DMS153 treated with DMSO at 0.1 percent for 48 hours (cell line): ENCODE results near the gene NR2F1.

Source experiments
- DNase-seq: peaks from one replicate; lab custom pipeline; 2025; ENCODE audit not compliant: unreplicated experiment; lab: John Stamatoyannopoulos, UW

The NR2F1 gene

DNA sequence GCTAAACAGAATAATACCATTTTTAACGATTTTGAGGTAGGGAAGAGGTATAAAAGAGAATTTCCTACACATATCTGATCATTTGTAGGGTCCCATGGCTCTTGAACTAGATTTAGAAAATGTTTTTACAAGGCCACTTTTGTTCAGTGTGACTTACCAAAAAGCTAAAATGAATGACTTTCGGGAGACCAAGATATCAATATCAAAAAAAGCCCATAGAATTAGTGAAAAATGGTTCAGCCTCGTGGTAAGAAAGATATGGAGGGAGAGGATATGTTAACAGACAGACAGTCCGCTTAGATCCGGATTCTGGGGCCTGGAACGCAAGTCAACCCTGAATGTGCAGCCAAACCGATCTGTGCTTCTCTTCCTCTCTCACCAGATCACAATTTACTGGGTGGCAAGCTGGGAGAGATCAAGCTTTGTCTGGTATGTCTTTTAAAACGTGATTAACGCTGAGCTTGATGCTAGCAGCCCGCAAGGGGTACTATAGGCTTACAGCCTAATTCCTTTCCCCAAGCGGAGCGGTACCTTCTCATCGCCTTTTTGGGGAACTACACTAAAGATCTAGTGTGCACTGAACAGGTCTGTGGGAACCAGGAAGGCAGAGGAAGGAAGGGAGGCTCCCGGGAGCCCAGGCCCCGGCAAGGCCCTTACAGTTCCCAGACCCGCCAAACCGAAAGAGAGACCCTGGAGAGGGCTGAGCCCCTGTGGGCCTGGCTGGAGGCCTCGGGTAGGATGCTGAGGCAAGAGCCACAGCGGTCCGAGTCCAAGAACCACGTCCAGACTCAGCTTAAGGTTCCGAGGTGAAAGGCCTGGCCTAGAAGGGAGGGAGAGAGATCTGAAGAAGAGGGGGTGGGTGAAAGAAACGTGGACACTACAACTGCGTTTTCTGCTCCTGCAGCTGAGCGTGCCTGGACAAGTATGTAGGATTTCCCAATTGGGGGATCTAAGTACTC is 4.9 kb upstream of the NR2F1 start:
- DNase-seq, result no peak

DNA sequence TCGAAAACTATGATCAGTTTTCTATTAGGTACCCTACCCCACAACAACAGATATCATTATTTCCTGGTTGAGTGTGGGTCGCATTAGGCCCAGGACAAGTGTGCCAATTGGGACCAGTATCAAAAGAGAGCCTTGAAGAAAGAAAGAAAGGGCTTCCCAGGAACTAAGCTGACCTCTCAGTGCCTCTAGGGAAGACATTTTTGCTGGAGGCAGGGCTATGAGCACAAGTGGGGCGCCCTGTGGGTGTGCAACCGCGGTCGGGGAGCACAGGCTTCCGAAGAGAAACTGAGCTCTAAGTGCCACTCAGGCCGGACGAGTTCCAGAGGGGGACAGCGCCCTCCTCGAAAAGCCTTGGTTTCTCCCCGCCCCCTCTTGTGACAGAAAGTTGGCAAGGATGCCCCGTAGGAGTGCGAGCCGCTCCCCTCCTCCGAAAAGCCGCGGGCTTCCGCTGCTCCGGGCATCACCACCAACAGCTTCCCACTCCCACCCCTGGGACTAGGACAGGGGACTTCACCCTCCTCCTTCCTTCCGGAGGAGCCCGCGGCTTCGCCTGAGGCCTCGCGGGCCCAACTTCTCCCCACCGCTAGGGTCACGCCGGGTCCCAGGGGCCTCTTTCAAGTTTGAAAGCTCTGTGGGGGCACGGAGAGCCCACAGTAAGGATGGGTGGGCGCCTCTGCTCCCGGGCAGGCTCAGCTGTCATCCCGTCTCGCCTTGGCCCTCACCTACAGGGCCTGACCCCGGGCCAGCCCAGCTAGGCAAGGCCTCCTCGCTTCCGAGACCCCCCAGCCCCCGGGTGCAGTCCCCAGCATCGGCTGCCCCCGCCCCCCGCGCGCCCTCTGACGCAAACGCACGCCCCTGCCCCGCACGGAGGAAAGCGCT is 4.0 kb upstream of the NR2F1 start:
- no peak for DNase-seq

DNA sequence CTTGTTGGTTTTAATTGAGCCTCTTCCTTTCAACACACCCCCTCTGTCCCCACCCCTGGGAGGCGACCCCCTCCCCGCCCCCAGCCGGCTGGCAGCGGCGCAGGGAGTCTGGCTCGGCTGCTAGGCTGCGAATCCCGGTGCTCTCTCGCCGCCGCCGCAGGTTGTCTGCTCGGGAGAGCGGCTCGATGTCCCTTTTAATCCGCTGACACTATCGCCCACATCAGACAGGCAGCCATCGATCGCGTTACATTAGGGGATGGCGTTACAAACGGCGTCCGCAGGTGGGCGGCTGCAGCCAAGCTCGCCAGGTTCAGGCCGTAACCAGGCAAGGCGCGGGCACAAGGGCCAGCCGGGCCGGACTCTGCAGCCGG is 3.3 kb upstream of the NR2F1 start:
- DNase-seq, result no peak

DNA sequence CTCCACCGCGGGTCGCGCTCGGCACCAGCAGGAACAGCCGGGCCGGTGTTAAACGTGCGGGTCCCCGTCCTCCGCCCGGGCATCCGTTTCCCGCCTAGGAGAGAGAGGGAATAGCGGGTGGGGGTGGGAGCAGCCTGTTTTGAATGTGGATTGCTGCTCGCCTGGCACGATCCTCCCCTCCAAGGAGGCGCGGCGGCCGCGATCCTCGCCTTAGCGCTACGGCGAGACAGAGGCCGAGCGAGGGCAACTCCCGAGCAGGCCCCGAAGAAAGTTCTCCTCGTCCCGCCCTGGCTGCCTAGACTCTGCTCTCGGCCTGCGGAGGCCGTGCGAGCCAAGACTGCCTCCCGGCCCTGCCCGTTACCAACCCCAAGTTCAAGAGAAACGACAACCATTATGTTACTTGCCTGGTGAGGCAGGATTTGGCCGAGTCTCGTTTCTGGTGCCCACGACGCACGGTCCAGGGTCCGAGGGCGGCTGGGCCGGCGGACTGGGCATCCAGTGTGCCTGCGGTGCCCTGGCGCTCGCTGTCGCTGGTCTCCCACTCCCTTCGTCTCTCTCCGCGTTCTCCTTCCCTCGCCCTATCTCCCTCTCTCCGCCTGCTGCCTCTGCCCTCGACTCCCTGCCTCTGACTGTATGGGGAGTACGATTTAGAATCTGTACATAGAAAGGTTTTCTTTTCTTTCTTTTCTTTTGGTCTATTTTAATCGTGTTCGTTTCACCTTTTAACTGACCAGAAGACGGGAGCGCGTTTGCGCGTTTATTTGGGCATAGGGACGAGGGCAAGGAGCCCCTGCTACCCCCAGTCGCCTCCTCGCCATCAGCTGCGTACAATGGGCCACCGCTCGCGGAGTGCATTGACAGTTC is 2.7 kb upstream of the NR2F1 start:
- no peak for DNase-seq

DNA sequence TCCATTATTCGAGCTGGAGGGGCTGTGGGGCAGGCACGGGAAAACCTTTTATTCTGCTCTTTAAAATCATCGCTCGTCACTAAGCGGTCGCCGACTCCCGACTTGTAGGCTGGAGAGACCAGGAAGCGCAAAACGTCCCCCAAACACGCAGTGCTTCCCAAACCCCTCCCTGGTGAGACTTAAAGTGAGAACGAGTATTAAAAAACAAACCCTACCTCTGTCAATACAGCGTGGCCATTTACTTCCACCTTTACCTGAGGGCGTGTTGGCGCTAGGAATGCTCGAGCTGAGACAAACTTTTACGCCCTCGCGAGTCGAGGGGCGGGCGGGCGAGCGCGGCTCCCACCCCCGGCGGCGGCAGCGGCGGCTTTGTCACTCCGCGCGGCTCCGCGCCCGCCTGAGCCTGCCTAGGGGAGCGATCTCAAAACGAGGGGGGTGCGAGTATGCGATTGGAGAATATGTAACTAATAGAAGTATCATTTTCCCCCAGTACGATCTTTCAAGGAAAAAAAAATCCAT is 2.0 kb upstream of the NR2F1 start, which contains the start of gene NR2F1-AS1:
Gene NR2F1-AS1, minus strand, starts transcription at position 293 of the 519 bp plus-strand sequence.
- no peak for DNase-seq

DNA sequence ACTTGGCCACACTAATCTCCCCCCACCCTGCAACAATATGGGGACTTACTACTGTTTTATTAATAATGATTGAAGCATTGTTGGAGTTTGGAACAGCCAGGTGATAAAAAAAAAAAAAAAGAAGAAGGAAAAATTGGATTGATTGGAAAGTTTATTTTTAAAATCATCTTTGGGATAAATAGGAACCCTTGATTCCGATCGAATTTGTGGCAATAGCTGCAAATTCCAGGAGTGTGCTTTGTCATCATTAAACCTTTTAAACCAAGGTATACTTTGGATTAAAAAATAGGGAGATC is 907 bp upstream of the NR2F1 start:
- no peak for DNase-seq

DNA sequence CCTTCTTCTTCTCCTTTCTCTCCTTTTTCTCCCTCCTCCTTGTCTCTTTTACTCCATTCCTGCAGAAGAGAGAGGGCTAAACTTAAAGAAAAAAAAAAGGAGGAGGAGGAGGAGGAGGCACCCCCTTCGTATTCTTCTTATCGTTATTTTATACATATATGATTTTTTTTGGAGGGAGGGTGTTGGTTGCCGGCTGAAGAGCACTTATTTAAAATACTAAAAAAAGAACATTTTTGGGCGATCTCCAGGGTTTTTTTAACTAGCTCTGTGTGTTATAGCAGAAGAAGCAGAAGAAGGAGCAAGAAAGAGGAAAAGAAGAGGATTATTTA is 381 bp downstream of the NR2F1 start:
- no peak for DNase-seq

DNA sequence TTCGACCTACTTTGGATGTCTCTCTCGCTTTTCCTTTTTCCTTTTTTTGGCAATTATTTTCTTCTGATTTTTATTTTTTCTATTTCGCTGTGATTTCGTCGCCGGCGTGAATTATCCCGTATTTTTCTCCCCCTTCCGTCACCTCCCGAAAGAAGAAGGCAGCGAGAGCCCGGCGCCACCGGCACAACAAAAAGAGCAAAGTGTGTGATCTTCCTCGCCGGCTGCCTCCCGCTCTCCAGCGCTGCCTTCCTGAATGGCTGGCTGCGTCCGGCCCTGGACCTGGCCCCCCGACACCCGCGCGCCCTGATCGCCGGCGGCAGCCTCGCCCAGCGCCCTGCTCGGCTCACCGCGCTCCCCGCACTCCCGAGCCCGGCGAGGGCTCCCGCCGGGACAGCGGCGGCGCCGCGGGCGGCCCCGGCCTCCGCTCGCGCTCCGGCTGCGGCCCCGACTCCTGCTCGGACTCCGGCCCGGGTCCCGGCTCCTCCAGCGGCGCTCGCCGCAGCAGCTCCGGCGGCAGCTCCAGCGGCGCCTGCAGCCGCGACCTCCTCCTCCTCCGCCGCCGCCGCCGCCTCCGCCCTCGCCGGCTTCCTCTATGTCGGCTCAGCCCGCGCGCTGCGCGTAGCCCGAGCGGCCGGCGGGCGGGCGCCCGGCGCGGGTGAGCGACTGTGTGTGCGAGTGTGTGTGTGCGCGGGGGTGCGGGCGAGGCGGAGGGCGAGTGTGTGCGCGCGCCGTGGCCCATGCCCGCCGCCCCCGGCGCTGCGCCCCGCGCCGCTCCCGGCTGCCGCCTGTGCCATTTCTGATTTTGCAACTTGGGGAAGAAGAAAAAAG is 960 bp downstream of the NR2F1 start:
- DNase-seq, result no peak

DNA sequence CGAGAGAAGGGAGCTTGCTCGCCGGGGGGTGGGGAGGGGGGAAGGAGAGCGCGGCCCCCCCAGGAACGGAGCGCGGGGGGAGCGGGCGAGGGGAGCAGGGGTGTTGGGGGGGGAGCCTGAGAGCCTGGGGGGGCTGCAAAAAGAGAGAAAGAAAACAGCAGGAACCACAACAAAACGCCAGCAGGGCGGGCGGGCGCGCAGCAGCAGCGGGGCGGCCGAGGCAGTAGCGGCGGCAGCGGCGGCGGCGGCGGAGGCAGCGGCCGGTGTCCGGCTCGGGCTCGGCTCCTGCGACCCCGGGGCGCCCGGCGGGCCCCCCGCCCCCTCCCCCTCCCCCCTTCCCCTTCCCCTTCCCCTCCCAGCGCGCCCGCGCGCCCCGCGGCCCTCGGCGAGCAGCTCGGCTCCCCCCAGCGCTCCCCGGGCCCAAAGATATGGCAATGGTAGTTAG is 1.6 kb downstream of the NR2F1 start:
- DNase-seq, result no peak

DNA sequence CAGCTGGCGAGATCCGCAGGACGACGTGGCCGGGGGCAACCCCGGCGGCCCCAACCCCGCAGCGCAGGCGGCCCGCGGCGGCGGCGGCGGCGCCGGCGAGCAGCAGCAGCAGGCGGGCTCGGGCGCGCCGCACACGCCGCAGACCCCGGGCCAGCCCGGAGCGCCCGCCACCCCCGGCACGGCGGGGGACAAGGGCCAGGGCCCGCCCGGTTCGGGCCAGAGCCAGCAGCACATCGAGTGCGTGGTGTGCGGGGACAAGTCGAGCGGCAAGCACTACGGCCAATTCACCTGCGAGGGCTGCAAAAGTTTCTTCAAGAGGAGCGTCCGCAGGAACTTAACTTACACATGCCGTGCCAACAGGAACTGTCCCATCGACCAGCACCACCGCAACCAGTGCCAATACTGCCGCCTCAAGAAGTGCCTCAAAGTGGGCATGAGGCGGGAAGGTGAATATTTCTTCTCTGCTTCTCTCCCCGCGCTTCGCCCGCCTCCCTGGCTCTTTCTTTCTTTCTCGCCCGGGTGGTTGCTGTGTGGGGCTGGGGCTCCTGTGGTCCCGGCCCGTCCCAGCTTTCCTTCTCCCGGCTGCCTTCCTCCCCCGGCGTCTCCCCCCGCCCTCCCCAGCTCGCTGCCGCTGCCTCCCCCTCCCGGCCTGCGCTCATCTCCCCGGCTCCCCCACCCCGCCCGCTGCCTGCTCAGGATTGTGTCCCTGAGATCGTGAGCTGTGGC is 2.2 kb downstream of the NR2F1 start:
- no peak for DNase-seq

DNA sequence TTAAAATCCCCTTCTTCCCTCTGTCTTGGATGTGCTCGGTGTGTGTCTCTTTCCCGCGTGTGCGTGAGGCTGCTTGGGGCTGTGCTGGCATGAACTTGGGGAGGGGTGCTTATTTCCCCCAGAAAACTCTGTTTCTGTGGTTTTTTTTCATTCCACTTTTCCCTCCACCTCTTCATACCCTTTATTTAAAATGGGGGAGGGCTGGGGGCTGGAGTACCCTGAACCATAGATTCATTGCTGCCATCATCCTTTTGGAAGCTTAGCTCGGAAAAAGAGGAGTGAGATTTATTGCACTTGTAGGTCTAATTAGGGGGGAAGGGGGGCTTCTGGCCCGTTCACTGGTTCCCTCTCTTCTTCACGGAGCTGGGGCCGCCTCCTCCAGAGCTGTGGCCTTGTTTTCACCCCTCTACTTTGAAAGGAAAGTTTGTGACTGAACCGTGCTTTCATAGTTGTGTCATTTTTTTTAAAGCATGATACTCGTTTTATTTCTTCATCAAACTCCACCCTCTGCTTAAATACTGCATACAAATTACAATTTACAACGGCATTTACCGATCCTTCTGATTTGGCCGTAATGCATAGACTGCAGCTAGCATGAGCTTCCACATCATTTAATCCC is 2.9 kb downstream of the NR2F1 start:
- no peak for DNase-seq

DNA sequence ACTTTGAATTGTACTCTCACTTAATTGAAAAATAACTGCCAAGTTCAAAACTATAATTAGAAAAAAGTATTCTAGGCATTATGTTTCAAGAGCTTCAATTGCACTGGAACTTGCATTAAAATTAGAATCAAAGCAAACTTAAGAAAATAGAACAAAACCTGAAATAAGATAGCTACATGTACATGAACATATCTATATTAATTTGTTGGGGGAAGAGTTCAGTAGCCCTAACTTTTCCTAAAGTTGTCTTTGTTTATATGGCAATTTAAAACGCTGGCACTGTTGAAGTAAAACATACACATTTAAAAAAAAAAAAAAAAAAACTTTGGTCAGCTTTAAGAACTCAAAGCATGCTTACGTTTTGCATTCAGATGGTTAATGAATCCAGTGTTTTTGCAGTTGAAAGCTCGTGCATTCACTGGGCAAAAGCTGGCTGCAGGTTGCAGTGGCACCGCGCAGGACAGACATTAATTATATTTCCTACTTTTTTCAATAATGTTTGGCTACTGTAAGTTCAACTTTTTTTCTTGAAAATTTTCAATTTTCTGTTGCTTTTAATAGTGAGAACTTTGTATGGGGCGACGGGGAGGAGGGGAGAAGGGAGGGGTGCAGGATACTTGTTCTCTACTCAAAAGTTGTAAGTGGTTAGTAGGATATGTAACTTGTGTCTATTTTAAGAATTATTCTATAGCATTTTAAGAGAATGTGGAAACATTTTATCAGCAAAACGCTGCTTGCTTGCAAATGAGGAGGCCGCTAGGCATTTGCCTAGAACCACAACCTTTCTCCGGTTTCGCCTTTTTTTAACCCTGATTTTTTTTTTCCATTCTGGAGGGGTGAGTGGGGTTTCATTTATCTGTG is 3.9 kb downstream of the NR2F1 start:
- DNase-seq, result no peak

DNA sequence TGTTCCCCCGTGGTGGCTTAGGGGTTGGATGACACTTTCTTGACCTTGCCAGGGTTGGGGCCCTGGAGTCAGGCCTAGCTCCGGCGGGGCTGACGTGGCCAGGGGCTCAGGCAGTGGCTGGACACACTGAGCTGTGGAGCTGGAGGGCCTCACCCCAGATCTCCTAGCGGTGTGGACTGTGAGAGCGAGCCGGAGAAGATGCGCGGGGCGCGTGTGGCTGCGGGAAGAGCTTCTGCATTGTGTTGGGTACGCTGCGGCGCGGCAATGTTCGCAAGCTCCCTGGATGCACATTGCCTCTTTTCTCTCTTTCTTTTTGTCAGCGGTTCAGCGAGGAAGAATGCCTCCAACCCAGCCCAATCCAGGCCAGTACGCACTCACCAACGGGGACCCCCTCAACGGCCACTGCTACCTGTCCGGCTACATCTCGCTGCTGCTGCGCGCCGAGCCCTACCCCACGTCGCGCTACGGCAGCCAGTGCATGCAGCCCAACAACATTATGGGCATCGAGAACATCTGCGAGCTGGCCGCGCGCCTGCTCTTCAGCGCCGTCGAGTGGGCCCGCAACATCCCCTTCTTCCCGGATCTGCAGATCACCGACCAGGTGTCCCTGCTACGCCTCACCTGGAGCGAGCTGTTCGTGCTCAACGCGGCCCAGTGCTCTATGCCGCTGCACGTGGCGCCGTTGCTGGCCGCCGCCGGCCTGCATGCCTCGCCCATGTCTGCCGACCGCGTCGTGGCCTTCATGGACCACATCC is 4.8 kb downstream of the NR2F1 start:
- no peak for DNase-seq

DNA sequence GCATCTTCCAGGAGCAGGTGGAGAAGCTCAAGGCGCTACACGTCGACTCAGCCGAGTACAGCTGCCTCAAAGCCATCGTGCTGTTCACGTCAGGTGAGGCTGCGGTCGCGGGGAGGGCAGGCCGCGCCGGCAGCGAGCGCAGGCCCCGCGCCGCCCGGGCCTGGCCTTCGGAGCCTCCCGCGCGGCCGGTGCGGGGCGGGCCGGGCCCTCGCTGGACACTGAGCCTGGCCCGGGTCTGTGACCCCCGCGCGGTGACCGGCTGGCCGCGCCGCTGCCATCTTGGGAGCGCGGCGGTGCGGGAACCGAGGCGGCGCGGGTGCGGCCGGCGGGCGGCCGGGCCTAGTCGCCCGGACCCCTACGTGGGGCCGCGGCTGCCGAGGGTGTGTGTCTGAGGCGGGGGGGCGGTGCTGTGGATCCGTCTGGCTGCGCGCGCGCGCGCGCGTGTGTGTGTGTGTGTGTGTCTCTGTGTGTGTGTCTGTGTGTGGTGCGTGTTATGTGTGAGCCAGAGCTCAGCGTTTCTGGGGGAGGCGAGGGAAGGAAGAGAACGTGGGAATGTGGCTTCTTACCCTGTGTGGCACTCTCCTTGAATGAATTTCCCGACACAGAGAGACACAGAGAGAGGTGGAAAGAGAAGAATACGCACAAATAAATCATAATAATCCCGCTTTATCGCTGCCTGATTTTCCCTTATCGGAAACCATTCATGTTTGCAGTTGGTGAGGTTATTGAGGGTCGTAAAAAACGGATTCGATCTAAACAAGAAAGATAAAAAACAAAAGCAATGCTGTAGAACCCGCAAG is 5.5 kb downstream of the NR2F1 start:
- no peak for DNase-seq

DNA sequence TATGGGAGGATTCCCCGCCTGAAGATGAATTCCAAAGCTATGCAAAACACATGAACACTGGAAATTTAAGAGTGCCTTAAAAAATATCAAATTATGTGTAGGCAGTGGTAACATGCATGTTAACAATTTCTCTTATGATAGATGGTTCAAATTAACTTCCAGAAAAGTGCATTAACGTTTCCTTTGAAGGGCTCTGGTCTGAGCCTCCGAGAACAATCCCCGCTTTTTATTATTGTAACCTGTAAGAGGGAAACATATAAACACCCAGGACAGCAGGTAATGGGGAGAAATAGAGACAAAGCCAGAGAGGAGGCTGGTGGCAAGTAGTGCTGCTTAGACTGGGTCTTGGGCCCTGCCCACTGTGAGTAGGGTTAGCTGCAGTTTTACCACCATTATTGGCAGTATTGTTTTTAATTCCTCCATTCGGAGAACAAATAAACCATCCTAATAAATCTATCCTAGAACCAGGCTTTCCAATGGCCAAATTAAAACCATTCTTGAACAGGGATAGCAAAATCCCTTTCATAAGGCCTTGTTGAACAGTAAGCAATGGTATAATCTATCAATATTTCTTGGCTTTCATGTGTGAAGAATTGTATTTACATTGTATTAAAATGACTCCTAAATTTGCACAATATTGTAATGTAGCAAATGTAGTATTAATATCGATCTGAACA is 6.3 kb downstream of the NR2F1 start:
- DNase-seq, result no peak

DNA sequence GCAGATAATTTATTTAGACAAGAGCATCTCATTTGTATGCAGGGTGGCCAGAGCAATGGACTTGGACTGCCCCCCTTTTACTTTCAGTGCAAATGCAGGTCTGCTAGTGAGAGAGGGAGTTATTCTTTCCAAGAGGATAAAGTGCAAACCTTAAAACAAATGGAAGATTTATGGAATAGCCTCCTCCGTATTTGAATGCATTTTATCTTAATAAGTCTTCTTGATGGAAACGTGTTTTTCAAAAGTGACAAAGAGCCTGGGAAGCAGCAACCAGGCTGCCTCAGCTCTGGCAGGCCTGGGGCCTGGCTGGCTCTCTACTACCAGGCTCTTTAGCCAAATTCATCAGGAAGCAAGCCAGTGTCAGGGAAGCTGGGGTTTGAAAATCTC is 6.8 kb downstream of the NR2F1 start:
- DNase-seq, result no peak
